ENCODE data around the gene CXCL6. TPM values are rescaled to one million over a fixed set of nuclear protein-coding genes. Genes with fewer than 3 reads are reported as not detected.

The CXCL6 gene
- total RNA-seq, 1 donor from 2014 or later = not detected

DNA sequence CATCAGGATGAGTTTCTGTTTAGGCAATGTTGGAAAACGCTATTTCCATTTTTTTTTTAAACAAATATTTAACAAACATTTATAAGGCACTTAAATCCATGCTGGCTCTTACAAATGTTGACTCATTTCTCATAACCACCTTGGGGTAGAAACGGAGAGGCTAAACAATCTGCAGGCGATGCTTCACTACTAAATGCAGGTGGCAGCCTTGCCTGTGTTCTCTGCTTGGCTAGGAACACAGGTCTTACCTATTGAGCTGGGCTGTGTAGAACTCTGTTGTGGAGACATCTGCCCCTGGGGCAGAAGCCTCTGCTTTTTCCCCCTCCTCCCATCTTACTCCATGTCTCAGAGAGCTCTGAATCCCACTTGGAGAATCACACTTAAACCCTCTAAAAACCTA lies 31.3 kb downstream of the CXCL6 start:
- intact Hi-C loops (cut with micrococcal nuclease) = no loop called here

DNA sequence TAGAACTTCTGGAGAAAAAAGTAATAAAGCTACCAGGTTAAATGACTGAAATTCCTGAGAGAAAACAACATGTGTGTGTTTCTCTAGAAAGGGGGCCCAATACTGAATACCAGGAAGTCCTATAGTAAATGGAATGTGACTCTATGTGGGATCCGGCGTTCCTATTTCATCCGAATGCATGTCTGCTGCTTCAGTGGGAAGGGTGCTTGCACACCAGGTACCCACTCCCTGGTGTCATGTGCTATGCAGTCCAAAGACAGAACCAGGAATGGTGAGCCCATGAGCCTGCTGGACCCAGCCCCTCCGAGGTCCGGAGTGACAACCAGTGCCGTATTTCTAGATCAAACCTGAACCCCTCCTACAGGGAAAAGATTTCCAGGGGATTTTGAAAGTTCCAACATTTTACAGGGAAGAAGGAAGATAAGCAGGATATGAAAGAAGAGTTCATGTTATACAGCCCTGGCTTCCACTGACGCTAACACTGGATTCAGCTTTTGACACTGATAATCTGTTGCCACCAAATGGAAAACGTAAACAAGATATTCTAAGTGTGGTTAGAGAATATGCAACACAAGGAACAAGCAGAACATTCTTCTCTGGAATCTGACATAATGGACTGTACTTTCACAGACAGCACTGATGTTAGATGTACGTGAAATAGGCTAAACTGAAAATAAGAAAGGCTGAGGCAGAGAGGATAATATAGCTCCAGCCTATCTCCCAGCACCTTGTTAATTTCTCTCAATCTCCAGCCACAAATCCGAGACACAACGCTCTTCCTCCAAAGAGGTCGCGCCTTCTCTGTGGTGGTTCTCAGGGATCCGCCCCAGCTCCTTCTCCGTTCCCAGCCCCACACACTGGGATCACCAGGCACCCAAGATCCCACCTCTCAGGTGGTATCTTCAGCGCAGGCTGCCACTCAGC lies 32.0 kb downstream of the CXCL6 start:
- intact Hi-C loops (cut with micrococcal nuclease) = no loop called here

GRCh38 chr4:73869130-73870055 lies 32.9 kb downstream of the CXCL6 start, which contains the start of gene CXCL1:
TSS of gene CXCL1 (plus strand) at chr4:73869393. CDS start at chr4:73869471, 78 bp downstream.
- intact Hi-C loops (cut with micrococcal nuclease) = no loop called here

- intact Hi-C loops (cut with micrococcal nuclease) = no loop called here
These were observed 33.8 kb downstream of the CXCL6 start for GRCh38 chr4:73870260-73870659.

- intact Hi-C loops (cut with micrococcal nuclease) = no loop called here
These were observed 34.3 kb downstream of the CXCL6 start for GRCh38 chr4:73870768-73871167.

DNA sequence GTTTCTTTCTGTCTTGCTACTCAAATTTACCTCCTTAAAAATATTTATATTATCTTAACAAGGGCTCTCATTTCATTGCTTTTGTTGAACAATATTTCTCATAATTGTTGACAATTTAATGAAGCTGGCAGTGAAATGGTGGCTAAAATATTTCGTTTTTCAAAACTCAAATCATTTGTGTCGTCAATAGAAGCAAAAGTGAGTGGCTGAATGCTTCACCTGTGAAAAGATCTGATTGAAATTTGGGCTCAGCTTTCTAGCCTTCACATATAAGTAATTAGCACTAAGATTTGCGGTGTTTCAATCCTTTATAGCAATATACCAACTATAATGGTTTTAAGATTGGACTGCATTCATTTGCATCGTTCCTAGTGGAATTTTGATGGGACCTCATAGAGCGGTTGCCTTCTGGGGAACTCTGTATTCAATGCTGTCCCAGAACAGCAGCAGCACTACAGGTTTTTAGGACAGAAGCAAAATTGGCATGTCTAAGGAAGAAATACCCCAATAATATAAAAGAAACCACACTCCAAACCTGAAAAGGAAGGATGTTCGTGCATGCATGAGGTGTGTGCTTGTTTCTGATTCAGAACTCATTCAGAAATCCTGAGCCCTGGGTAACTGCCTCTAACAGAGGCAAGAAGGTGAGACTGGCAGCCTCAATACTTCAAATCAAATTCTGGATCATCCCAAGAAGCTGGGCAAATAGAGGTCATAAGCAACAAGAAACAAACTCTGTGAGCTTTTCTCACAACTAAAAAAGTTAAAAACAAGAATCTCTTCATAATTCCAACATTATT lies 35.2 kb downstream of the CXCL6 start:
- intact Hi-C loops (cut with micrococcal nuclease) = no loop called here

DNA sequence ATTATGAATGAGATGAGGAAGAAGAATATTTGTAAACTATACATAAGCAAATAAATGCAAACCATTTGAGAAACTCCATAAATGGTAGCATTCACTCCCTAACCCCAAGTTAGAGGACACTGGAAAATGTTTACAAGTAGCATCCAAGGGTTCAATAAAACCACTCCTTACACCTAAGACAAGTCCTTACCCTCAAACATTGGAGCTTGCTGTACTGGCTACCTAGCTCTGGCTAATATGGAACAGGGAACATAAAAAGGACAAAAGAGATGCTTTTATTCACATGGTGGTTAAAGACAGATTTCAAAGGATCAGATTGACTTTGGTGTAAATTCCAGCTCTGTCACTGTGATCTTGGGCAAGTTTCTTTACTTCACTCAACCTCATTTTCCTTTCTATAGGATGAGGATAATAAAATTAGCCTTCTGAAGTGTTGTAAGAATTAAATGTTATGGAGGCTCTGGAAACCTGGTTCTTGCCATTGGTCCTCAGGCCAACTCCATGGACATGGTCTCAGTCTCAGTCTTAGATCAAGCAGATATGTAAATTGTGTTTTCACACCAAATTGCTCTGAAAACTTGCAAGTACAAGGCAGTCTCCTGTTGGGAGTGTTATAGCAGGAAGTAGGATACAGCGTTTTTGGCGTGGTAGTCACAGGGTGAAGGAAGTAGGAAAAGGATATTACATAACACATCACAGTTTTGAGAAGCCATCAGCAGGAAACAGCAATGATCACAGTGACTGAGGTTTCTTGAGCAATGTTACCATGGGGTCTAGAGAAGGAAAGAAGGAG lies 36.0 kb downstream of the CXCL6 start:
- intact Hi-C loops (cut with micrococcal nuclease) = no loop called here

DNA sequence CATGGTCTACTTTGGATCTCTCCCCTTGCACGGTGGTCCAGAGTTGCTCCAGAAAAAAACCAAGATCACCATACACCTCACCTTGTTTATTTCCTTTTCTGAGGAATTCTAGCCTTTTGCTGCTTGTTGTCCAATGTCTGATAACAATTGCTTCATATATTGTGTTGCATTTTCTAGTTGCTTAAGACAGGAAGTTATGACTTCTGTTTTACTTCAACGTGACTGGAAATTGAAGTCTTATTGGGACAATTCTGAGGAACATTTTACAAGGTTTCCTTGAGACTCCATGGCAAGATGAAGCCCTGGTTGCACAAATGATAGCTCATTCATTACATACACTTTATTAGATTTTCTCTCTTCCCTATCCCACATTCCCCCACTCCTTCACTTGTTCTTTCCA lies 37.9 kb downstream of the CXCL6 start:
- intact Hi-C loops (cut with micrococcal nuclease) = no loop called here

DNA sequence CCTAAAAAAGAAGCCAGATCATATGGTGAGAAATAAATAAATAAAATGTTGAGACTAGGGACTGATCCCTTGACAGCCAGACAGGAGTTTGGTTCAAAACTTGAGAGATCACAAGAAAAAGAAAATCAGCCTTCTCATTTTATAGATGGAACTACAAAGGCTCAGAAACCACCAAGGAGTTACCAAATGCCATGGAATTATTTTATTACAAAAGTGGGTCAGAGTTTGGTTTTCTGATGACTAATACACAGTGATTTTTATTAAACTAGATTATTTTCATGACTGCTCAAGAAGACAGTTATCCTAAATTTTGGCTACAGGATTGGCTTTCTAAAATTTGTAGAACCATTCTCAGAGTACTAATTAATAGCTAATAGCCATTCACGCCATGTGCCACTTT lies 38.9 kb downstream of the CXCL6 start:
- intact Hi-C loops (cut with micrococcal nuclease) = no loop called here

DNA sequence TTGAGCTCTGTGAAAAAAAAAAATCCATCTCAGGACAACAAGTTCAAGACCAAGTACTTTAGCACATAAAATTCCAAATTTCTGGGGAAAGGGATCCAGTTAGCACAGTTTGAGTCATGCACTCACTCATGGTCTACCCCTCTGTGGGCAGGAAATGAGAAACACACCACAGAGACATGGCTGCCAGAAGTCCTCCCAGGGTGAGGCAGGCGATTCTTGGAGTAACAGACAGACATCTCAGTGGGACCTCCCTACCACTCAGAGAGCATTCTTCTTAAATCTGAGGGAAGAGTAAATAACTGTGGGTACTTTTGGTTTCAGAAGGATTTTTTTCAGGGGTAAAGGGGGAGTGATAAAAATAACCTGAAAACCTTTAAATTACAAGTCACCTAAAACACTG lies 46.8 kb downstream of the CXCL6 start:
- intact Hi-C loops (cut with micrococcal nuclease) = no loop called here

GRCh38 chr4:73885574-73886267 lies 49.2 kb downstream of the CXCL6 start:
- intact Hi-C loops (cut with micrococcal nuclease) = no loop called here

Other genes starting within 250 kb of the CXCL6 start
- not detected in 2 replicates for gene RASSF6, start 216.2 kb upstream of the CXCL6 start, total RNA-seq
- gene CXCL8, start 96.1 kb upstream of the CXCL6 start, total RNA-seq = 7.6 and 9.1 TPM in 2 replicates
- gene PF4V1, start 16.6 kb downstream of the CXCL6 start, total RNA-seq = not detected in 2 replicates
- not detected in 2 replicates for gene CXCL1, start 32.7 kb downstream of the CXCL6 start, total RNA-seq
- gene PF4, start 145.3 kb downstream of the CXCL6 start, total RNA-seq = not detected in 2 replicates
- gene PPBP, start 151.5 kb downstream of the CXCL6 start, total RNA-seq = not detected in 2 replicates
- not detected in 2 replicates for gene CXCL5, start 162.0 kb downstream of the CXCL6 start, total RNA-seq
- 0.12 TPM in 1 of 2 replicates, not detected in the other for gene CXCL3, start 202.0 kb downstream of the CXCL6 start, total RNA-seq

Data from T-helper 1 cell treated with Interleukin-12 subunit alpha and Interleukin-12 subunit beta and Interleukin-4 antibody, amounts not matched to agents 30 ng/mL and 1 ng/mL, for 36 hours (primary cell).